Measurements from ENCODE around the gene PPIF. TPM values are rescaled to one million over a fixed set of nuclear protein-coding genes. Genes with fewer than 3 reads are reported as not detected.
A peak's percentile ranks its signal among the peaks of the same experiment; 100 is the strongest.

PPIF gene
- total and polyA plus RNA-seq, 2 of the 13 experiments (the other 11 are each of a cell fraction or from before 2014, with no cell fraction given) = 147 to 157 TPM

DNA sequence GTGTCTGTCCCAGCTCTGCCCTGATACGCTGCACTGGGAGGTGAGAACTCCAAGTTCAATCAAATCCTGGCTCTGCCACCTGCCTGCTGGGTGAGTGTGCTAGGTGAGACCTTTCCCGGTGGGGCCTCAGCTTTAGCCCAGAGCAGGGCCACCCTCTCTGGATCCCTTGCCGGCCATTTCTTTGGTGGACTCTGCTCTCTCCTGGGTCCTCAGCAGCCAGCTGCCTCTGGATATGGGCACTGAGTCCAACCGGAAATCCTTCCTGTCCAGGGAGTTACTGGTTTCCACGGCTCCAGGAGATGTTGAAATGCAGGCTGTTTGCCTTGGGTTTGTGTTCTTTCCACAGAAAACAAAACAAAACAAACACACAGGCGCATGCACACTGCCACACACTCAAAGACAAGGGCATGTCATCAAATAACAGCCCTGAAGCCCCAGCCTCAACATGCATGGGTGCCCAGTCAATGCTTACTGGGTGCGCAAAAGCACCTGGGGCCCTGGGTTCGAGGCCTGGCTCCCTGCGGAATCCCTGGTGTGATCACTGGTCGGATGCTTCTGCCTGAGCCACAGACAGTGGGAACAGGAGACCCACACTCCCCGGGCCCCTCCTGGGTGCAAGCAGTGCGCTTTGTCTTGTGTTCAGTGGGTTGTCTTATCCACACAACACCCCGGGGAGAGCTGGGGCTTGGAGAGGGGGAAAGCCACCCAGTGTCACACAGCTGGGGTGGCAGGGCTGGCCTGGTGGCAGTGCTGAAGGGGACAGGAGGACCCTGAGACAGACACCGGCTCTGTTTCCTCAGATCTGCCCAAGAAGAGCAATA is 33.1 kb downstream of the PPIF start (continued):
- TF ChIP-seq, protein P1, sequence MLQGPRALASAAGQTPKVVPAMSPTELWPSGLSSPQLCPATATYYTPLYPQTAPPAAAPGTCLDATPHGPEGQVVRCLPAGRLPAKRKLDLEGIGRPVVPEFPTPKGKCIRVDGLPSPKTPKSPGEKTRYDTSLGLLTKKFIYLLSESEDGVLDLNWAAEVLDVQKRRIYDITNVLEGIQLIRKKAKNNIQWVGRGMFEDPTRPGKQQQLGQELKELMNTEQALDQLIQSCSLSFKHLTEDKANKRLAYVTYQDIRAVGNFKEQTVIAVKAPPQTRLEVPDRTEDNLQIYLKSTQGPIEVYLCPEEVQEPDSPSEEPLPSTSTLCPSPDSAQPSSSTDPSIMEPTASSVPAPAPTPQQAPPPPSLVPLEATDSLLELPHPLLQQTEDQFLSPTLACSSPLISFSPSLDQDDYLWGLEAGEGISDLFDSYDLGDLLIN (CRISPR knock-in tag; IDR thresholded peaks at IDR 0.05; ENCODE audit: borderline replicate concordance) = no peak
- TF ChIP-seq, protein P2, sequence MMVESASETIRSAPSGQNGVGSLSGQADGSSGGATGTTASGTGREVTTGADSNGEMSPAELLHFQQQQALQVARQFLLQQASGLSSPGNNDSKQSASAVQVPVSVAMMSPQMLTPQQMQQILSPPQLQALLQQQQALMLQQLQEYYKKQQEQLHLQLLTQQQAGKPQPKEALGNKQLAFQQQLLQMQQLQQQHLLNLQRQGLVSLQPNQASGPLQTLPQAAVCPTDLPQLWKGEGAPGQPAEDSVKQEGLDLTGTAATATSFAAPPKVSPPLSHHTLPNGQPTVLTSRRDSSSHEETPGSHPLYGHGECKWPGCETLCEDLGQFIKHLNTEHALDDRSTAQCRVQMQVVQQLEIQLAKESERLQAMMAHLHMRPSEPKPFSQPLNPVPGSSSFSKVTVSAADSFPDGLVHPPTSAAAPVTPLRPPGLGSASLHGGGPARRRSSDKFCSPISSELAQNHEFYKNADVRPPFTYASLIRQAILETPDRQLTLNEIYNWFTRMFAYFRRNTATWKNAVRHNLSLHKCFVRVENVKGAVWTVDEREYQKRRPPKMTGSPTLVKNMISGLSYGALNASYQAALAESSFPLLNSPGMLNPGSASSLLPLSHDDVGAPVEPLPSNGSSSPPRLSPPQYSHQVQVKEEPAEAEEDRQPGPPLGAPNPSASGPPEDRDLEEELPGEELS (CRISPR knock-in tag; IDR thresholded peaks at IDR 0.05) = peak; percentile 100
- TF ChIP-seq, protein P3, sequence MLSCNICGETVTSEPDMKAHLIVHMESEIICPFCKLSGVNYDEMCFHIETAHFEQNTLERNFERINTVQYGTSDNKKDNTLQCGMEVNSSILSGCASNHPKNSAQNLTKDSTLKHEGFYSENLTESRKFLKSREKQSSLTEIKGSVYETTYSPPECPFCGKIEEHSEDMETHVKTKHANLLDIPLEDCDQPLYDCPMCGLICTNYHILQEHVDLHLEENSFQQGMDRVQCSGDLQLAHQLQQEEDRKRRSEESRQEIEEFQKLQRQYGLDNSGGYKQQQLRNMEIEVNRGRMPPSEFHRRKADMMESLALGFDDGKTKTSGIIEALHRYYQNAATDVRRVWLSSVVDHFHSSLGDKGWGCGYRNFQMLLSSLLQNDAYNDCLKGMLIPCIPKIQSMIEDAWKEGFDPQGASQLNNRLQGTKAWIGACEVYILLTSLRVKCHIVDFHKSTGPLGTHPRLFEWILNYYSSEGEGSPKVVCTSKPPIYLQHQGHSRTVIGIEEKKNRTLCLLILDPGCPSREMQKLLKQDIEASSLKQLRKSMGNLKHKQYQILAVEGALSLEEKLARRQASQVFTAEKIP (CRISPR knock-in tag; IDR thresholded peaks at IDR 0.05; ENCODE audit: borderline replicate concordance) = no peak
- no peak for TF ChIP-seq ZFP62 (CRISPR knock-in tag; IDR thresholded peaks at IDR 0.05)
- TF ChIP-seq MEIS2 (CRISPR knock-in tag; IDR thresholded peaks at IDR 0.05) = 0 out of 2 replicates have a peak, but pooled peaks have one; percentile 24
- 0 out of 2 replicates have a peak, but pooled peaks have one; percentile 66 for TF ChIP-seq FLYWCH1 (CRISPR knock-in tag; IDR thresholded peaks at IDR 0.05)
- TF ChIP-seq HOXA3 (CRISPR knock-in tag; IDR thresholded peaks at IDR 0.05) = peak; percentile 75; the same call in 1 of the 2 replicates
- TF ChIP-seq, protein P4, sequence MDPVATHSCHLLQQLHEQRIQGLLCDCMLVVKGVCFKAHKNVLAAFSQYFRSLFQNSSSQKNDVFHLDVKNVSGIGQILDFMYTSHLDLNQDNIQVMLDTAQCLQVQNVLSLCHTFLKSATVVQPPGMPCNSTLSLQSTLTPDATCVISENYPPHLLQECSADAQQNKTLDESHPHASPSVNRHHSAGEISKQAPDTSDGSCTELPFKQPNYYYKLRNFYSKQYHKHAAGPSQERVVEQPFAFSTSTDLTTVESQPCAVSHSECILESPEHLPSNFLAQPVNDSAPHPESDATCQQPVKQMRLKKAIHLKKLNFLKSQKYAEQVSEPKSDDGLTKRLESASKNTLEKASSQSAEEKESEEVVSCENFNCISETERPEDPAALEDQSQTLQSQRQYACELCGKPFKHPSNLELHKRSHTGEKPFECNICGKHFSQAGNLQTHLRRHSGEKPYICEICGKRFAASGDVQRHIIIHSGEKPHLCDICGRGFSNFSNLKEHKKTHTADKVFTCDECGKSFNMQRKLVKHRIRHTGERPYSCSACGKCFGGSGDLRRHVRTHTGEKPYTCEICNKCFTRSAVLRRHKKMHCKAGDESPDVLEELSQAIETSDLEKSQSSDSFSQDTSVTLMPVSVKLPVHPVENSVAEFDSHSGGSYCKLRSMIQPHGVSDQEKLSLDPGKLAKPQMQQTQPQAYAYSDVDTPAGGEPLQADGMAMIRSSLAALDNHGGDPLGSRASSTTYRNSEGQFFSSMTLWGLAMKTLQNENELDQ (CRISPR knock-in tag; IDR thresholded peaks at IDR 0.05; ENCODE audit: borderline replicate concordance) = no peak
- peak; percentile 78; the same call in 1 of the 2 replicates for TF ChIP-seq KDM6A (CRISPR knock-in tag; IDR thresholded peaks at IDR 0.05; ENCODE audit: low read depth)
- TF ChIP-seq ZNF564 (CRISPR knock-in tag; IDR thresholded peaks at IDR 0.05) = 0 out of 2 replicates have a peak, but pooled peaks have one; percentile 39
- no peak for TF ChIP-seq ZNF235 (CRISPR knock-in tag; IDR thresholded peaks at IDR 0.05; ENCODE audit: borderline replicate concordance)
- no peak for TF ChIP-seq TBP (CRISPR knock-in tag; IDR thresholded peaks at IDR 0.05)
- TF ChIP-seq ZNF317 (CRISPR knock-in tag; IDR thresholded peaks at IDR 0.05) = peak; percentile 75
- TF ChIP-seq ZFP36L1 (CRISPR knock-in tag; IDR thresholded peaks at IDR 0.05) = no peak
- TF ChIP-seq, protein P5, sequence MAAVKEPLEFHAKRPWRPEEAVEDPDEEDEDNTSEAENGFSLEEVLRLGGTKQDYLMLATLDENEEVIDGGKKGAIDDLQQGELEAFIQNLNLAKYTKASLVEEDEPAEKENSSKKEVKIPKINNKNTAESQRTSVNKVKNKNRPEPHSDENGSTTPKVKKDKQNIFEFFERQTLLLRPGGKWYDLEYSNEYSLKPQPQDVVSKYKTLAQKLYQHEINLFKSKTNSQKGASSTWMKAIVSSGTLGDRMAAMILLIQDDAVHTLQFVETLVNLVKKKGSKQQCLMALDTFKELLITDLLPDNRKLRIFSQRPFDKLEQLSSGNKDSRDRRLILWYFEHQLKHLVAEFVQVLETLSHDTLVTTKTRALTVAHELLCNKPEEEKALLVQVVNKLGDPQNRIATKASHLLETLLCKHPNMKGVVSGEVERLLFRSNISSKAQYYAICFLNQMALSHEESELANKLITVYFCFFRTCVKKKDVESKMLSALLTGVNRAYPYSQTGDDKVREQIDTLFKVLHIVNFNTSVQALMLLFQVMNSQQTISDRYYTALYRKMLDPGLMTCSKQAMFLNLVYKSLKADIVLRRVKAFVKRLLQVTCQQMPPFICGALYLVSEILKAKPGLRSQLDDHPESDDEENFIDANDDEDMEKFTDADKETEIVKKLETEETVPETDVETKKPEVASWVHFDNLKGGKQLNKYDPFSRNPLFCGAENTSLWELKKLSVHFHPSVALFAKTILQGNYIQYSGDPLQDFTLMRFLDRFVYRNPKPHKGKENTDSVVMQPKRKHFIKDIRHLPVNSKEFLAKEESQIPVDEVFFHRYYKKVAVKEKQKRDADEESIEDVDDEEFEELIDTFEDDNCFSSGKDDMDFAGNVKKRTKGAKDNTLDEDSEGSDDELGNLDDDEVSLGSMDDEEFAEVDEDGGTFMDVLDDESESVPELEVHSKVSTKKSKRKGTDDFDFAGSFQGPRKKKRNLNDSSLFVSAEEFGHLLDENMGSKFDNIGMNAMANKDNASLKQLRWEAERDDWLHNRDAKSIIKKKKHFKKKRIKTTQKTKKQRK (IDR thresholded peaks at IDR 0.05; ENCODE audit: low read length) = no peak
- TF ChIP-seq, protein P6, sequence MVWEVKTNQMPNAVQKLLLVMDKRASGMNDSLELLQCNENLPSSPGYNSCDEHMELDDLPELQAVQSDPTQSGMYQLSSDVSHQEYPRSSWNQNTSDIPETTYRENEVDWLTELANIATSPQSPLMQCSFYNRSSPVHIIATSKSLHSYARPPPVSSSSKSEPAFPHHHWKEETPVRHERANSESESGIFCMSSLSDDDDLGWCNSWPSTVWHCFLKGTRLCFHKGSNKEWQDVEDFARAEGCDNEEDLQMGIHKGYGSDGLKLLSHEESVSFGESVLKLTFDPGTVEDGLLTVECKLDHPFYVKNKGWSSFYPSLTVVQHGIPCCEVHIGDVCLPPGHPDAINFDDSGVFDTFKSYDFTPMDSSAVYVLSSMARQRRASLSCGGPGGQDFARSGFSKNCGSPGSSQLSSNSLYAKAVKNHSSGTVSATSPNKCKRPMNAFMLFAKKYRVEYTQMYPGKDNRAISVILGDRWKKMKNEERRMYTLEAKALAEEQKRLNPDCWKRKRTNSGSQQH (CRISPR knock-in tag; IDR thresholded peaks at IDR 0.05; ENCODE audit: low read depth) = peak; percentile 49; the same call in 1 of the 2 replicates

Data from HepG2 (cell line).